Gastroesophageal sphincter (tissue), 4 donors: ENCODE results near the gene NKX1-2. TPM values are rescaled to one million over a fixed set of nuclear protein-coding genes. Genes with fewer than 3 reads are reported as not detected.

Source experiments
- ATAC-seq: fragments of 150-250 bp; one replicate; pipeline ENCODE4 v1.9.1; 2016; ENCODE audit warnings: mild to moderate bottlenecking, moderate library complexity
- H3K27ac ChIP-seq, 4 donors: fragments of 200-600 bp; sonication (generic) in 3 of 4; 1 replicate in 3 of 4; 2 replicates in 1 of 4; pipeline ENCODE4 v1.5.1; 2016 to 2019
- H3K27me3 ChIP-seq: fragments of 200-600 bp; sonication (generic); one replicate; pipeline ENCODE4 v1.5.1; 2019
- H3K36me3 ChIP-seq, 2 donors: fragments of 200-600 bp; sonication (generic); one replicate each; pipeline ENCODE4 v1.5.1; 2019; ENCODE audit warnings: control low read depth in 1 of 2
- H3K4me1 ChIP-seq, 3 donors: fragments of 200-600 bp; sonication (generic); 1 replicate in 2 of 3; 2 replicates in 1 of 3; pipeline ENCODE4 v1.5.1; 2016 to 2019; ENCODE audit warnings: control low read depth in 2 of 3
- H3K4me3 ChIP-seq, 2 donors: fragments of 200-600 bp; sonication (generic); one replicate each; pipeline ENCODE4 v1.5.1; 2019; ENCODE audit warnings: mild to moderate bottlenecking in 1 of 2, moderate library complexity in 1 of 2
- H3K9me3 ChIP-seq, 3 donors: fragments of 200-600 bp; sonication (generic); one replicate each; pipeline ENCODE4 v1.5.1; 2017 to 2019; ENCODE audit warnings: control low read depth in 2 of 3
- CTCF ChIP-seq, 4 experiments: fragments of 200-600 bp in 2 of 4; fragments of 450-650 bp in 2 of 4; sonication (generic) in 1 of 4; IDR thresholded peaks; one replicate each; pipeline ENCODE4 v1.5.1; 2017 to 2019; ENCODE audit warnings: antibody characterized with exemption in 4 of 4, mild to moderate bottlenecking in 2 of 4, moderate library complexity in 2 of 4
- EP300 ChIP-seq: sonication (generic); formaldehyde crosslinking; IDR thresholded peaks from one replicate; pipeline ENCODE4 v1.6.1; 2017; ENCODE audit warnings: antibody characterized with exemption, mild to moderate bottlenecking
- POLR2A ChIP-seq, 2 donors: fragments of 450-650 bp; IDR thresholded peaks; one replicate each; pipeline ENCODE4 v1.6.1; 2017; ENCODE audit warnings: antibody characterized with exemption in 2 of 2, mild to moderate bottlenecking in 2 of 2, moderate library complexity in 1 of 2
- POLR2AphosphoS5 ChIP-seq: sonication (generic); formaldehyde crosslinking; IDR thresholded peaks from one replicate; pipeline ENCODE4 v1.6.1; 2017; ENCODE audit warnings: antibody characterized with exemption
- WGBS, 2 donors: methylation state at CpG; one replicate each; pipeline ENCODE4 v1.1.5; 2018; ENCODE audit warnings: low coverage in 1 of 2; 5-methylcytosine and 5-hydroxymethylcytosine counted together
- total RNA-seq, 4 donors: library from RNA; depleted of rRNA; stranded (reverse); fragments of >200 nt; gene quantifications; one replicate each; pipeline ENCODE4 v1.1.0, GENCODE V29; 2016

Gene NKX1-2
- total RNA-seq, 4 donors from 2014 or later, result 0.12 TPM; not detected in 3

GRCh38 chr10:124493214-124493882 is 43.5 kb upstream of the NKX1-2 start:
- Histone ChIP-seq H3K4me1 (no peaks in the 10 kb centered on the region), H3K36me3 (peaks cover 0 to 17% of the 10 kb centered on the region in 2 donors), H3K27me3 (no peaks in the 10 kb centered on the region), H3K4me3 (no peak overlapping the region), H3K27ac (no peak overlapping the region), H3K9me3 (no peaks in the 10 kb centered on the region)
- 61 to 71% methylated on average over 15 to 17 of the region's 23 CpGs for WGBS, 2 donors
- TF ChIP-seq CTCF (IDR thresholded peaks at IDR 0.05), result no peak
- no peak for TF ChIP-seq EP300
- no peak for TF ChIP-seq POLR2A (IDR thresholded peaks at IDR 0.05)
- no peak for TF ChIP-seq POLR2AphosphoS5
- no peak for ATAC-seq

- 50 to 91% methylated on average over 1 to 7 of the region's 8 CpGs for WGBS, 2 donors
- H3K4me3 ChIP-seq, result no peak overlapping the region
- H3K27me3 ChIP-seq, result no peaks in the 10 kb centered on the region
- TF ChIP-seq POLR2A (IDR thresholded peaks at IDR 0.05) (no peak), CTCF (IDR thresholded peaks at IDR 0.05) (no peak), EP300 (no peak), POLR2AphosphoS5 (no peak)
- H3K27ac ChIP-seq, result no peak overlapping the region
- no peaks in the 10 kb centered on the region for H3K4me1 ChIP-seq
- ATAC-seq, result no peak
- peaks cover 0 to 17% of the 10 kb centered on the region in 2 donors for H3K36me3 ChIP-seq
- H3K9me3 ChIP-seq, result no peaks in the 10 kb centered on the region
These were observed 42.4 kb upstream of the NKX1-2 start for GRCh38 chr10:124492266-124492665.

- H3K4me1 ChIP-seq, result no peaks in the 10 kb centered on the region
- peaks cover 0 to 17% of the 10 kb centered on the region in 2 donors for H3K36me3 ChIP-seq
- H3K4me3 ChIP-seq, result no peak overlapping the region
- no peaks in the 10 kb centered on the region for H3K27me3 ChIP-seq
- H3K27ac ChIP-seq, result no peak overlapping the region
- no peaks in the 10 kb centered on the region for H3K9me3 ChIP-seq
- TF ChIP-seq POLR2AphosphoS5, result no peak
- TF ChIP-seq EP300, result no peak
- no peak for TF ChIP-seq POLR2A (IDR thresholded peaks at IDR 0.05)
- no peak for TF ChIP-seq CTCF (IDR thresholded peaks at IDR 0.05)
- no peak for ATAC-seq
- 96 to 99% methylated on average over 5 to 9 of the region's 9 CpGs for WGBS, 2 donors
These were observed 41.3 kb upstream of the NKX1-2 start for GRCh38 chr10:124491105-124491504.

GRCh38 chr10:124486635-124487034 is 36.8 kb upstream of the NKX1-2 start:
- Histone ChIP-seq H3K27me3 (no peaks in the 10 kb centered on the region), H3K4me3 (no peak overlapping the region), H3K9me3 (no peaks in the 10 kb centered on the region), H3K36me3 (peaks cover 0 to 10% of the 10 kb centered on the region in 2 donors), H3K27ac (no peak overlapping the region), H3K4me1 (no peaks in the 10 kb centered on the region)
- WGBS, 2 donors, result 80 to 100% methylated on average over 1 to 4 of the region's 6 CpGs
- TF ChIP-seq CTCF (IDR thresholded peaks at IDR 0.05), result no peak
- no peak for TF ChIP-seq POLR2AphosphoS5
- TF ChIP-seq EP300, result no peak
- TF ChIP-seq POLR2A (IDR thresholded peaks at IDR 0.05), result no peak
- no peak for ATAC-seq

GRCh38 chr10:124484661-124485060 is 34.8 kb upstream of the NKX1-2 start:
- no peak overlapping the region for H3K27ac ChIP-seq
- 80% methylated on average over 2 of the region's 2 CpGs; no CpG with 5 or more reads in 1 of the 2 donors for WGBS, 2 donors
- no peaks in the 10 kb centered on the region for H3K36me3 ChIP-seq
- ATAC-seq, result no peak
- H3K4me3 ChIP-seq, result no peak overlapping the region
- TF ChIP-seq CTCF (IDR thresholded peaks at IDR 0.05) (no peak), POLR2AphosphoS5 (no peak), POLR2A (IDR thresholded peaks at IDR 0.05) (no peak), EP300 (no peak)
- H3K9me3 ChIP-seq, result no peaks in the 10 kb centered on the region
- no peaks in the 10 kb centered on the region for H3K27me3 ChIP-seq
- H3K4me1 ChIP-seq, result no peaks in the 10 kb centered on the region
